ENCODE measurements around the gene ACR. TPM values are rescaled to one million over a fixed set of nuclear protein-coding genes. Genes with fewer than 3 reads are reported as not detected.

The ACR gene
- total RNA-seq, 2 experiments from 2014 or later, result not detected

GRCh38 chr22:50724616-50725015 lies 13.4 kb upstream of the ACR start:
- Mint-ChIP-seq H3K27ac (no peak overlapping the region), H3K4me3 (no peak overlapping the region), H3K36me3 (ENCODE audit: low read depth) (no peaks in the 10 kb centered on the region), H3K27me3 (ENCODE audit: low read depth) (no peaks in the 10 kb centered on the region), H3K4me1 (ENCODE audit: low read depth) (no peaks in the 10 kb centered on the region), H3K9me3 (no peaks in the 10 kb centered on the region)
- CTCF ChIA-PET, result interaction anchor here (0.5 kb wide), 1 partner anchor 87 kb away, joined by 4 read pairs; no protein-coding TSS in a partner anchor
- intact Hi-C loops (cut with micrococcal nuclease), result no loop called here
- DNase-seq, result no peak

- CTCF ChIA-PET, result no interaction called here
- no peaks in the 10 kb centered on the region for H3K9me3 Mint-ChIP-seq
- no peaks in the 10 kb centered on the region for H3K36me3 Mint-ChIP-seq (ENCODE audit: low read depth)
Observed at GRCh38 chr22:50725597-50725996, 12.4 kb upstream of the ACR start.

GRCh38 chr22:50726643-50727340 lies 11.2 kb upstream of the ACR start:
- H3K9me3 Mint-ChIP-seq, result no peaks in the 10 kb centered on the region
- no peaks in the 10 kb centered on the region for H3K36me3 Mint-ChIP-seq (ENCODE audit: low read depth)
- H3K4me3 Mint-ChIP-seq, result no peak overlapping the region
- H3K27me3 Mint-ChIP-seq (ENCODE audit: low read depth), result no peaks in the 10 kb centered on the region
- CTCF ChIA-PET, result no interaction called here
- H3K27ac Mint-ChIP-seq, result no peak overlapping the region
- H3K4me1 Mint-ChIP-seq (ENCODE audit: low read depth), result no peaks in the 10 kb centered on the region
- intact Hi-C loops (cut with micrococcal nuclease), result no loop called here
- DNase-seq, result no peak

More at GRCh38 chr22:50725597-50725996, 12.4 kb upstream of the ACR start:
- no peak for DNase-seq
- Mint-ChIP-seq H3K4me1 (ENCODE audit: low read depth) (no peaks in the 10 kb centered on the region), H3K27ac (no peak overlapping the region), H3K4me3 (no peak overlapping the region), H3K27me3 (ENCODE audit: low read depth) (no peaks in the 10 kb centered on the region)
- intact Hi-C loops (cut with micrococcal nuclease), result no loop called here

GRCh38 chr22:50727678-50728522 lies 10.1 kb upstream of the ACR start:
- no peaks in the 10 kb centered on the region for H3K9me3 Mint-ChIP-seq
- H3K27me3 Mint-ChIP-seq (ENCODE audit: low read depth), result no peaks in the 10 kb centered on the region
- CTCF ChIA-PET, result no interaction called here
- intact Hi-C loops (cut with micrococcal nuclease), result no loop called here
- DNase-seq, result no peak
- H3K4me1 Mint-ChIP-seq (ENCODE audit: low read depth), result peaks cover 4% of the 10 kb centered on the region
- H3K4me3 Mint-ChIP-seq, result no peak overlapping the region
- no peak overlapping the region for H3K27ac Mint-ChIP-seq
- no peaks in the 10 kb centered on the region for H3K36me3 Mint-ChIP-seq (ENCODE audit: low read depth)

GRCh38 chr22:50728523-50728931 lies 9.5 kb upstream of the ACR start:
- Mint-ChIP-seq H3K4me1 (ENCODE audit: low read depth) (peaks cover 4% of the 10 kb centered on the region), H3K27me3 (ENCODE audit: low read depth) (no peaks in the 10 kb centered on the region), H3K9me3 (no peaks in the 10 kb centered on the region), H3K36me3 (ENCODE audit: low read depth) (no peaks in the 10 kb centered on the region), H3K4me3 (no peak overlapping the region), H3K27ac (no peak overlapping the region)
- intact Hi-C loops (cut with micrococcal nuclease), result no loop called here
- no peak for DNase-seq
- CTCF ChIA-PET, result no interaction called here

- Mint-ChIP-seq H3K27me3 (ENCODE audit: low read depth) (no peaks in the 10 kb centered on the region), H3K36me3 (ENCODE audit: low read depth) (no peaks in the 10 kb centered on the region), H3K4me3 (no peak overlapping the region), H3K27ac (no peak overlapping the region), H3K9me3 (no peaks in the 10 kb centered on the region), H3K4me1 (ENCODE audit: low read depth) (peaks cover 4% of the 10 kb centered on the region)
- CTCF ChIA-PET, result no interaction called here
- no peak for DNase-seq
- intact Hi-C loops (cut with micrococcal nuclease), result no loop called here
Observed at GRCh38 chr22:50729391-50730012, 8.5 kb upstream of the ACR start.

GRCh38 chr22:50730013-50730891 lies 7.8 kb upstream of the ACR start:
- Mint-ChIP-seq H3K4me1 (ENCODE audit: low read depth) (peaks cover 4% of the 10 kb centered on the region), H3K9me3 (no peaks in the 10 kb centered on the region), H3K36me3 (ENCODE audit: low read depth) (no peaks in the 10 kb centered on the region), H3K27ac (no peak overlapping the region), H3K27me3 (ENCODE audit: low read depth) (no peaks in the 10 kb centered on the region), H3K4me3 (no peak overlapping the region)
- no peak for DNase-seq
- intact Hi-C loops (cut with micrococcal nuclease), result no loop called here
- CTCF ChIA-PET, result interaction anchor here (1.8 kb wide), 1 partner anchor 27 kb away, joined by 6 read pairs; no protein-coding TSS in a partner anchor

- Mint-ChIP-seq H3K4me3 (no peak overlapping the region), H3K27ac (no peak overlapping the region), H3K27me3 (ENCODE audit: low read depth) (no peaks in the 10 kb centered on the region), H3K9me3 (no peaks in the 10 kb centered on the region), H3K36me3 (ENCODE audit: low read depth) (no peaks in the 10 kb centered on the region), H3K4me1 (ENCODE audit: low read depth) (peaks cover 4% of the 10 kb centered on the region)
- intact Hi-C loops (cut with micrococcal nuclease), result no loop called here
- CTCF ChIA-PET, result interaction anchor here (1.8 kb wide), 1 partner anchor 26 kb away, joined by 6 read pairs; no protein-coding TSS in a partner anchor
- no peak for DNase-seq
Observed at GRCh38 chr22:50730941-50731661, 6.9 kb upstream of the ACR start.

GRCh38 chr22:50731811-50732624 lies 6.0 kb upstream of the ACR start:
- DNase-seq, result peak; percentile 53
- Mint-ChIP-seq H3K36me3 (ENCODE audit: low read depth) (no peaks in the 10 kb centered on the region), H3K4me1 (ENCODE audit: low read depth) (peaks cover 4% of the 10 kb centered on the region), H3K9me3 (no peaks in the 10 kb centered on the region), H3K4me3 (no peak overlapping the region), H3K27me3 (ENCODE audit: low read depth) (no peaks in the 10 kb centered on the region), H3K27ac (no peak overlapping the region)
- CTCF ChIA-PET, result interaction anchor here (1.8 kb wide), 1 partner anchor 25 kb away, joined by 6 read pairs; no protein-coding TSS in a partner anchor
- intact Hi-C loops (cut with micrococcal nuclease), result no loop called here

- no peaks in the 10 kb centered on the region for H3K36me3 Mint-ChIP-seq (ENCODE audit: low read depth)
- CTCF ChIA-PET, result interaction anchor here (0.5 kb wide), 1 partner anchor 29 kb away, joined by 3 read pairs; no protein-coding TSS in a partner anchor
- intact Hi-C loops (cut with micrococcal nuclease), result no loop called here
- no peak overlapping the region for H3K4me3 Mint-ChIP-seq
- no peaks in the 10 kb centered on the region for H3K27me3 Mint-ChIP-seq (ENCODE audit: low read depth)
- peaks cover 4% of the 10 kb centered on the region for H3K4me1 Mint-ChIP-seq (ENCODE audit: low read depth)
- no peak for DNase-seq
- no peak overlapping the region for H3K27ac Mint-ChIP-seq
- H3K9me3 Mint-ChIP-seq, result no peaks in the 10 kb centered on the region
Observed at GRCh38 chr22:50732681-50733080, 5.3 kb upstream of the ACR start.

Measured in activated naive CD4-positive, alpha-beta T cell treated with anti-CD3 and anti-CD28 coated beads for 36 hours (primary cell).